GM19328 (cell line): ENCODE data around the gene AP3S2.
"Not testable (repeated sequence)": the region's sequence is repeated elsewhere in the genome, so short reads cannot be mapped to it uniquely, and the experiment has no call there.

Experiments used
- ATAC-seq: cut with Tn5 transposase; IDR thresholded peaks from one replicate; pipeline ENCODE4 v1.9.1; 2021; ENCODE audit warnings: mild to moderate bottlenecking, moderate library complexity; ENCODE audit not compliant: unreplicated experiment

AP3S2 gene

GRCh38 chr15:89904519-89904918 lies 10.7 kb upstream of the AP3S2 start:
- ATAC-seq: no peak

DNA sequence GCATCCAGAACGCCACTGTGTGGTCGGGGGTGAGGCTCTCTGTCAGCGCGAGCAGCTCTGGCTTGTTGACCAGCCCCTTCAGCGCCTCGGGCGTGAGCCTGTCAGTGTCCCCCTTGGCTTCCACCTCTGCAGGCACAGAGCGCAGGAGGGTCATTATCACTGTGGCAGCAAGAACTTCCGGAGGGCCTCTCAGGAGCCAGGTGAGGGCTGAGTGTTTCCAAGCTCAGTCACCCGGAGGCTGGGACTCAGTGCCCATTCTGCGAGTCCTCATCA lies 10.0 kb upstream of the AP3S2 start:
- ATAC-seq: no peak

DNA sequence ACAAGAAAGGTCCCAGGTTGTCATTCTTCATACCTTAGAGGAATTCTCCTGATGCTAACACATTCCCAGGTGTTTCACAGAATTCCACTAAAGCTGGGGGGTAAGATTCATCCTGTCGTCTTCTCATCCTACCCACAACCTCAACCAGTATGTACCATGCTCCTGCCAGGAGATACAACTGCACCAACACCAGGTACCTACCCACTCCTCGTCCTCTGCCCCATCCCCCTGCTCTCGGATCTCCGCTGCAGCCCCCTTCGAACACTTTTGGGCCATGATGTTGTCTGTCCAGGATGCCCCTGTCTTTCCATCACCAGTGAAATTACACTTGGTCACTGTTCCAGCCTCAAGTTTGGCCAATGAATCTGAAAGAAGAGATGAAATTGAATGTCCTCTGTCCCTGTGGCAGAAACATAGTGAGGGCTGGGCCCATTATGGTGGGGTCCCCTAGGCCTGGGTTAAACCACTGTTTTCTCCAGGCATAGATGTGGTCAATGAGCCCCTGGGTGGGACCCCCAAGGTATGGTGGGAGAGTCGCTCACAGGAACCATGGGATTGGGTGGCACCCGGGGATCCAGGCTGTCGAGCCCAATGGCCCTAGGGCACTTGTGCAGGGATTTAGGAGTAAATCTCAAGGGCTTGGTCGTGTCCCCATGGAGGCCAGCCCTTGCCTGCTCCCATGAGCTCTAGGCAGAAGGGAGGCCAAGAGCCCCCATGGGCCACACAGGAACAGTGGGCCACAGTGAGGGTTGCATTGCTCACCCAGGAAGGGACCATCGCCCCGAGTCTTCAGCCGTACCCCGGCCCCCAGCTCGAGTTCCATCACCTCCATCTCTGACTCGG lies 9.4 kb upstream of the AP3S2 start:
- ATAC-seq: no peak

DNA sequence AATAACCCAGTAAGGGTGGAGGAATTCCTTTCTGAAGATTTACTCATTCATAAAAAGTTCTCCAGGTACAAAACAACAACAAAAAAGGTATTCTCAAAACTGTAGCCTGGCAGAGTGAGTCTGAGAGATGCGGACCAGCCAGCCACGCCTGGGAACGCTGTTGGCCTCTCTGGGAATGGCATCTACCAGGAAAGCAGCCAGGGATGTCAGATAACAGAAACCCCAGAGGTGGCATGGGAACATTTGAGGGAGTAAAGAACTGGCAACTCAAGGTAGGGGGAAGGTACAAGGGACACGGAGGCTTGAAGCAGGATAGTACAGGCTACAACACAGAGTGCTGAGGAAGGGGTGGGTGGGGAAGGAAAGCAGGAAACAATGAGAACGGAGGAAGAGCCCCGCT lies 7.1 kb upstream of the AP3S2 start:
- ATAC-seq: no peak

GRCh38 chr15:89899951-89900567 lies 6.3 kb upstream of the AP3S2 start:
- no peak for ATAC-seq

- ATAC-seq: no peak
Observed at GRCh38 chr15:89899295-89899945, 5.6 kb upstream of the AP3S2 start.

DNA sequence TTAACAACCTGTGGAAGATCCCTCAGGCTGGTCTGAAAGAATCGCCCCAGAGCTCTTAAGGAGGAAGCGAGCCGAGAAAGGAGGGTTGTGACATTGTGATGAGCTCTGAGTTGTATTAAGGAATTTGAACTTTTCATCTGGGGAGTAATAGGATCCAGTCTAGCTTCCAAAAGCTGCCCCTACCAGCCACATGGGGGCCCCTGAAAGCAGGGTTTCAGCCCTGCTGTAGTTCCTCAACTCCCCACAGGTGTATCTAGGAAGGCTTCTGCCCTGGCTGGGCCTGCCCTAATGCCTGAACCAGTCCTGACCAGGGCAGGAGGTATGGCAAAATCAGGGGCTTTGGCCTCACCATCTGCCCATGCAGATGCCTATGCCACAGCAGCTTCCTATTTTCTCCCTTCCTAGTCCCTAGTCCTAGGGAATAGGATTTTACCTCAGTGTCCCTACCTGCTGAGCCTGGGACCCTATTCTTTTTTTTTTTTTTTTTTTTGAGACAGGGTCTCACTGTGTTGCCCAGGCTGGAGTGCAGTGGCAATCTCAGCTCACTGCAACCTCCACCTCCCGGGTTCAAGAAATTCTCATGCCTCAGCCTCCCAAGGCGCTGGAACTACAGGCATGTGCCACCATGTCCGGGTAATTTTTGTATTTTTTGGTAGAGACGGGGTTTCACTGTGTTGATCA lies 5.0 kb upstream of the AP3S2 start:
- ATAC-seq: no peak

DNA sequence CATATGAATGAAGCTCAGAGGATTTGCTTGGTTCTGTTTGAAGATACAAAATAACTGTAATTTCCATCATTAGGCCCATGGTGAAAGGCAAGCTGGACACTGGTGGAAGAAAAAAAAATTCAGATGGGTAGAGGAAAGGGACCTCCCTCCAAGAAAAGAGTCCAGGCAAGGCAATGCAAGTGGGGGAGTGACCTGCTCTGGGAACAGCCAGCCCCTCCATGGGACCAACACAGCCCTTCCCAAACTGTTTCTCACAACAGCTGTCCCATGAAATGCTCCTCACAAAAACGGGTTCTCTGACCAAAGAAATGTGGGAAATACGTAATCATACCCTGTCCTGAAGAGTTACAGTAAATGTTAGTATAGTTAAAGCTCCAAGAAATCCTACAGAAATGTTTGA lies 4.4 kb upstream of the AP3S2 start:
- no peak for ATAC-seq

DNA sequence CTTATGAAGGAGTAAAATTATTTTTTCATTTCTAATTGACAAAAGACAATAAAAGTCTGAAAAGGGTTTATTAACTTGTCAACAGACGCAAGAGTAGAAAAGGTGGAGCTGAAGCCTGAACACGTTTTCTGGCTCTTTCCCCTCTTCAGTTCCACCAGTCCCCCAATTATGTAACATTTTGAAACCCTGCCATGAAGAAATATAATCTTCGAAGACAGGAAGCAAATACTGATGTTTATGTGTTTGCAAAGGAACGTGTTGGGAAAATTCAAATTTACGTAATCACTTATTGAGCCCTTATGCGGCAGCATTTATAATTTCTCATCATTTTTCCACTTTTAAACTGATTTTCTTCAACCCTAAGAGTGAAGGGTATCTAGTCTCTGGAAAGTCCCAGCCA lies 767 bp downstream of the AP3S2 start:
- ATAC-seq: no peak

GRCh38 chr15:89888214-89888804 lies 5.5 kb downstream of the AP3S2 start:
- no peak for ATAC-seq

- ATAC-seq: no peak
Observed at GRCh38 chr15:89885611-89886010, 8.2 kb downstream of the AP3S2 start.

- not testable (repeated sequence) for ATAC-seq
Observed at GRCh38 chr15:89885179-89885578, 8.6 kb downstream of the AP3S2 start.

- no peak for ATAC-seq
Observed at GRCh38 chr15:89883518-89883917, 10.3 kb downstream of the AP3S2 start.

DNA sequence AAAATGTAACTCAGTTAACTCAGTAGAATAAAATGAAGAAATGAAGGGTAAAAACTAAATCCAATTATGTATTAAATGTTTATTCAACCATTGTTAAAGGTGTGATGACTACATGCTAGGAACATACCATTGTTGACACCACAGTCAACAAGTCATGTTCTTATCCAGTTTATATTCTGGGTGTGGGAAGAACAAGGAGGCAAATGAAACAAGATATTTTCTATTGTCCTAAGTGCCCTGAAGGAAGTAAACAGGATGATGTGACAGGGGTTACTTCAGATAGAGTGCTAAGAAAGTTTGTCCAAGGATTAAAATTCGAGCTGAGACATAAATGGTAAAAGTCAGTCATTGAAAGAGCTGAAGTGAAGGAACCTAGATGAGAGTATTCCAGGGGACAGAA lies 13.1 kb downstream of the AP3S2 start:
- ATAC-seq: no peak

DNA sequence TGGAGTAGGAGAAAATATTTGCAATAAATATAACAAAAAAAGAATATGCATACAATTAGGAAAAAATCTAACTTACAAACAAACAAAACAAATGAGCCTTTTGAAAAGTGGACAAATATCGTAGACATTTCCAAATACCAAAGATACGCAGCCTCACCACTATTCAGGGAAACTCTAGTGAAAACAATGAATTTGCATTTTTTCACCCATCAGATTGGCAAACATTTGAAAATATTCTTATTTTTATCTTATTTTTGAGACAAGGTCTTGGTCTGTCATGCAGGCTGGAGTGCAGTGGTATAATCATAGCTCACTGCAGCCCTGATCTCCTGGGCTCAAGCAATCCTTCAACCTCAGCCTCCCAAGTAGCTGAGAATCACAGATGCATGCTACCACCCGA lies 15.5 kb downstream of the AP3S2 start:
- ATAC-seq: no peak

GRCh38 chr15:89877083-89877425 lies 16.7 kb downstream of the AP3S2 start:
- ATAC-seq: no peak

- ATAC-seq: no peak
Observed at GRCh38 chr15:89876396-89877082, 17.3 kb downstream of the AP3S2 start.

DNA sequence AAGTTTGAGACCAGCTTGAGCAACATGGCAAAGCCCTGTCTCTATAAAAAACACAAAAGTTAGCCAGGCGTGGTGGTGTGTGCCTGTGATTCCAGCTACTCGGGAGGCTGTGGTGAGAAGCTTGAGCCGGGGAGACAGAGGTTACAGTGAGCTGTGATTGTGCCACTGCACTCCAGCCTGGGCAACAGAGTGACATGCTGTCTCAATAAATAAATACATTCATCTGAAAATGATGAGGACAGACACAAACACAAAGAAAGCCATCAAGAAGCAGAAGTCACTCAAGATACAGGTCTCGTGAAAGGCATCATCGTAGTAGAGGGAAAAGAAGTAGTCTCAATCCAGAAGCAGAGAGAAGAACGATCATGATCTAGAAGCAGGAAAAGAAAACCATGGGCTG lies 18.1 kb downstream of the AP3S2 start:
- ATAC-seq: no peak

DNA sequence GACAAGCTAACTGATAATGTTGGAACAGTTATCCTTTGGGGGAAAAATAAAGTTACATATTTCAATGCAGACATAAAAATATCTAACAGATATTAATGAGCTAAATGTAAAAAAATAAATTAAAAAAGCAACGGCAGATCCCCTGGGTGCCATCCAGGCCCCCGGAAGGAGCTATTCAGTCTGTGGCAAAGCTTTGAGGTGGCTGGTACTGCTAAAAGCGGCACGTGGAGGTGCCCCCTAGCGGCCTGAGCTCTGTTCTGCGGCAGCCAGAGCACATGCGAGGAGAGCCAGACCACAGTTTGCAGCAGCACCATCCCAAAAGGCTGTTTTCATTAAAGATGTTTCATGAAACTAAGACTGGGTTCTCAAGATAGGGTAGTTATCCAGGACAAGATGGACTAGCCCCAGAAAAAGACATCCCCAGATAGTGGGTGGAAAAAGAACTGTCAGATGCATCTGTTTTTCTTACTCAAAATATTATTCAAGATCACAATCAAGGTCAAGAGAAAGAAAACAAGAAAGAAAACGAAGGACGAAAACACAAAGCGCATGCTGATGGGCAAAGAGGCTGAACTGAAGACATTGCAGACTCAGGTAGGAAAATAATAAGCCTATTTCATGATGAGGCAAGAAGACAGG lies 18.7 kb downstream of the AP3S2 start:
- ATAC-seq: peak; percentile 86

GRCh38 chr15:89870688-89871288 lies 23.0 kb downstream of the AP3S2 start:
- no peak for ATAC-seq
